ENCODE results near the gene FNDC3B.

- no peak for TF ChIP-seq CTCF (IDR thresholded peaks at IDR 0.05)
- no peak for TF ChIP-seq ZFX (IDR thresholded peaks at IDR 0.05; ENCODE audit: borderline replicate concordance)
Measured at GRCh38 chr3:172098698-172099494, 59.5 kb downstream of the FNDC3B start.
